LNCaP clone FGC (cell line): ENCODE data around the gene UBE2L5.

ENCODE experiments used
- DNase-seq: peaks from one replicate; pipeline ENCODE4 v3.0.0-alpha.2; 2011; ENCODE audit warnings: low read depth
- H3K4me3 ChIP-seq: 2 replicates; pipeline ENCODE4 v1.5.1; 2011; ENCODE audit warnings: mild to moderate bottlenecking, low read depth, low read length, control low read depth
- TF ChIP-seq, protein P1 (sequence below): IDR thresholded peaks from 2 replicates; pipeline ENCODE4 v1.5.1; 2012; ENCODE audit warnings: mild to moderate bottlenecking; ENCODE audit not compliant: control insufficient read depth, insufficient read depth; ENCODE audit errors: extremely low read depth

UBE2L5 gene

GRCh38 chr13:30477346-30478195 is 55.3 kb downstream of the UBE2L5 start:
- TF ChIP-seq, protein P1, sequence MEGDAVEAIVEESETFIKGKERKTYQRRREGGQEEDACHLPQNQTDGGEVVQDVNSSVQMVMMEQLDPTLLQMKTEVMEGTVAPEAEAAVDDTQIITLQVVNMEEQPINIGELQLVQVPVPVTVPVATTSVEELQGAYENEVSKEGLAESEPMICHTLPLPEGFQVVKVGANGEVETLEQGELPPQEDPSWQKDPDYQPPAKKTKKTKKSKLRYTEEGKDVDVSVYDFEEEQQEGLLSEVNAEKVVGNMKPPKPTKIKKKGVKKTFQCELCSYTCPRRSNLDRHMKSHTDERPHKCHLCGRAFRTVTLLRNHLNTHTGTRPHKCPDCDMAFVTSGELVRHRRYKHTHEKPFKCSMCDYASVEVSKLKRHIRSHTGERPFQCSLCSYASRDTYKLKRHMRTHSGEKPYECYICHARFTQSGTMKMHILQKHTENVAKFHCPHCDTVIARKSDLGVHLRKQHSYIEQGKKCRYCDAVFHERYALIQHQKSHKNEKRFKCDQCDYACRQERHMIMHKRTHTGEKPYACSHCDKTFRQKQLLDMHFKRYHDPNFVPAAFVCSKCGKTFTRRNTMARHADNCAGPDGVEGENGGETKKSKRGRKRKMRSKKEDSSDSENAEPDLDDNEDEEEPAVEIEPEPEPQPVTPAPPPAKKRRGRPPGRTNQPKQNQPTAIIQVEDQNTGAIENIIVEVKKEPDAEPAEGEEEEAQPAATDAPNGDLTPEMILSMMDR, result no peak
- DNase-seq, result no peak
- no peak overlapping the region for H3K4me3 ChIP-seq
